AG04449 (cell line): Measurements from ENCODE around the gene RBM19.

Source experiments
- CTCF ChIA-PET: fragments of 350-600 bp; formaldehyde crosslinking; extraction: SDS; loops from one replicate; lab custom pipeline; 2021; ENCODE audit warnings: antibody characterized with exemption; lab: Yijun Ruan, JAX
- POLR2A ChIA-PET: fragments of 400-600, 350-600 bp; formaldehyde crosslinking; extraction: SDS; loops from one replicate; lab custom pipeline; 2020; ENCODE audit warnings: antibody characterized with exemption, inconsistent platforms; lab: Yijun Ruan, JAX
- DNase-seq: peaks from one replicate; pipeline ENCODE4 v3.0.0-alpha.2; 2010; ENCODE audit warnings: low read depth, low spot score
- H3K4me3 ChIP-seq: 2 replicates; pipeline ENCODE4 v1.5.1; 2011; ENCODE audit warnings: low read depth, mild to moderate bottlenecking, control low read depth, low read length
- CTCF ChIP-seq: IDR thresholded peaks from one replicate; pipeline ENCODE4 v1.5.1; 2011; ENCODE audit warnings: mild to moderate bottlenecking, moderate library complexity, low read length, control low read depth, inconsistent platforms; ENCODE audit not compliant: insufficient read depth; ENCODE audit errors: missing control alignments

Gene RBM19

GRCh38 chr12:113779774-113780173, 186.4 kb downstream of the RBM19 start:
- DNase-seq = no peak
- ChIA-PET CTCF (no interaction called here), POLR2A (no interaction called here)
- H3K4me3 ChIP-seq = no peak overlapping the region
- no peak for TF ChIP-seq CTCF

GRCh38 chr12:113778432-113779132, 187.5 kb downstream of the RBM19 start:
- no peak overlapping the region for H3K4me3 ChIP-seq
- CTCF ChIA-PET = no interaction called here
- no peak for TF ChIP-seq CTCF
- DNase-seq = no peak
- POLR2A ChIA-PET = no interaction called here

GRCh38 chr12:113777751-113778150, 188.4 kb downstream of the RBM19 start:
- ChIA-PET CTCF (no interaction called here), POLR2A (no interaction called here)
- H3K4me3 ChIP-seq = no peak overlapping the region
- TF ChIP-seq CTCF = no peak
- DNase-seq = no peak

GRCh38 chr12:113776536-113776935, 189.6 kb downstream of the RBM19 start:
- CTCF ChIA-PET = interaction anchor here (0.9 kb wide), 1 partner anchor 10 kb away, joined by 4 read pairs; no protein-coding TSS in a partner anchor
- POLR2A ChIA-PET = no interaction called here
- DNase-seq = no peak
- H3K4me3 ChIP-seq = no peak overlapping the region
- TF ChIP-seq CTCF = no peak

- TF ChIP-seq CTCF = no peak
- no peak overlapping the region for H3K4me3 ChIP-seq
- CTCF ChIA-PET = no interaction called here
- no peak for DNase-seq
- POLR2A ChIA-PET = no interaction called here
Observed at GRCh38 chr12:113774526-113774925, 191.6 kb downstream of the RBM19 start.

GRCh38 chr12:113772505-113773030, 193.6 kb downstream of the RBM19 start:
- DNase-seq = no peak
- POLR2A ChIA-PET = no interaction called here
- H3K4me3 ChIP-seq = no peak overlapping the region
- TF ChIP-seq CTCF = no peak
- CTCF ChIA-PET = no interaction called here
